Endometrial microvascular endothelial cells (primary cell): ENCODE data around the gene MAFF. TPM values are rescaled to one million over a fixed set of nuclear protein-coding genes. Genes with fewer than 3 reads are reported as not detected.

Experiments used
- in situ Hi-C: cut with HindIII; loops from 2 replicates; pipeline ENCODE4 v1.10.0; 2017; ENCODE audit warnings: low sequenced_read_pairs, low pct_unique_long_range_greater_than_20kb; ENCODE audit errors: inconsistent ontology term
- total RNA-seq: library from RNA; depleted of rRNA; stranded (reverse); fragments of >200 nt; gene quantifications from one replicate; pipeline ENCODE4 v1.2.3, GENCODE V29; 2015; ENCODE audit errors: inconsistent ontology term

Gene MAFF
- total RNA-seq, 1 donor from 2014 or later: 50.5 TPM

GRCh38 chr22:38258895-38259294, 57.1 kb downstream of the MAFF start:
- in situ Hi-C loops: no loop called here

DNA sequence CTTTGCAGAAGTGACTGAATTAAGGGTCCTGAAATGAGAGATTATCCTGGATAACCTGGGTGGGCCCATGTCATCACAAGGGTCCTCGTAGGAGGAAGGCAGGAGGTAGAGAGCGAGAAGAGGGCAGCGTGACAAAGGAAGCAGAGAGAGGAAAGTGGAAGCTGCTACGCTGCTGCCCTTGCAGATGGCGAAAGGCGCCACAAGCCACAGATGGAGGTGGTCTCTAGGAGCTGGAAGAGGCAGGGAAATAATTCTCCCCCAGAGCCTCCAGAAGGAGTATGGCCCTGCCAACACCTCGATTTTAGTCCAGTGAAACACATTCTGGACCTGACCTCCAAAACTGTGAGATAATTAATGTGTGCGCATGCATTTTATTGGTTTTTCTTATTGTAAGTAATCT, 57.6 kb downstream of the MAFF start:
- in situ Hi-C loops: no loop called here

GRCh38 chr22:38260761-38261681, 59.2 kb downstream of the MAFF start:
- in situ Hi-C loops: no loop called here

DNA sequence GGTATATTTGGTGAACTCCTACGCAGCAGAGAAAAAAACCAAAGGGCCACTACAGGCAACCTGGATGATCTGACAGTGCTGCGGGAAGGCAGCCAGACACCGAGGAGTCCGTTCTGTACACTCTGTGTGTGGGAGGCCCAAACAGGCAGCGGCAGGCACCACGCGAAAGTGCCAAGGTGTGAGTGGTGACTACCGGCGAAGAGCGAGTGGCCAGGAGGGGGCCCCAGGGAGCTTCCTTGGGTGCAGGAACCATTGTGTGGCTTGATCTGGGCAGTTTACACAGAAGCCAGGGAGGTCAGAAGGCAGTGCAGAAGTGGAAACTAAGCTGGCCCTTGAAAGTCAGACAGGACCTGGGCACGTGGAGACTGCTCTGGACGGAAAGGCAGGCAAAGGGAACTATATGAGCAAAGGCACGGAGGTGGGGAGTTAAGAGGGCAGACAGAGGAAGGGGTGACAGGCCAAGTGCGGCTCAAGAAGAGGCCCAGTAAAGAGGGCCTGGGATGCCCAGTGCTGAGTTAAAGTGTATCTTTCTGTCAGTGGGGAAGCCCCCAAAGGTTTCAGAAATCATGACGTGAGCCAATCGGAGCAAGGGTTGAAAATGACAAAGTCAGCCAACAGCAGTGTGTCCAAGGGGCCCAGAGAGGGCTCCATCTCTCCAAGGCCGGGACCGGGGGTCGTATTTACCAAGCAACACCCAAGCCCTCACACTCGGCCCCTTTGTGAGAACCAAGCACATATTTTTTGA, 60.4 kb downstream of the MAFF start:
- in situ Hi-C loops: no loop called here

- in situ Hi-C loops: no loop called here
Measured at GRCh38 chr22:38264322-38264843, 62.6 kb downstream of the MAFF start.

Other genes starting within 250 kb of the MAFF start
- gene C22orf23, start 248.4 kb upstream of the MAFF start, total RNA-seq: not detected
- gene POLR2F, start 248.3 kb upstream of the MAFF start, total RNA-seq: 80.4 TPM
- gene SOX10, start 217.4 kb upstream of the MAFF start, total RNA-seq: not detected
- 17.2 TPM for gene PICK1, start 144.6 kb upstream of the MAFF start, total RNA-seq
- gene SLC16A8, start 117.8 kb upstream of the MAFF start, total RNA-seq: not detected
- 0.09 TPM for gene BAIAP2L2, start 91.3 kb upstream of the MAFF start, total RNA-seq
- gene PLA2G6, start 20.2 kb upstream of the MAFF start, total RNA-seq: 1.6 TPM
- gene TMEM184B, start 71.0 kb downstream of the MAFF start, total RNA-seq: 111 TPM
- 153 TPM for gene CSNK1E, start 115.4 kb downstream of the MAFF start, total RNA-seq